Hematopoietic multipotent progenitor cell treated with erythropoietin and hydrocortisone succinate and interleukin-3 and kit ligand, for 4 days (in vitro differentiated cells): ENCODE measurements around the gene USP28.
"Not testable (repeated sequence)": the region's sequence is repeated elsewhere in the genome, so short reads cannot be mapped to it uniquely, and the experiment has no call there.

ENCODE experiments used
- DNase-seq: peaks from one replicate; pipeline ENCODE4 v3.0.0-alpha.2; 2015

Gene USP28

DNA sequence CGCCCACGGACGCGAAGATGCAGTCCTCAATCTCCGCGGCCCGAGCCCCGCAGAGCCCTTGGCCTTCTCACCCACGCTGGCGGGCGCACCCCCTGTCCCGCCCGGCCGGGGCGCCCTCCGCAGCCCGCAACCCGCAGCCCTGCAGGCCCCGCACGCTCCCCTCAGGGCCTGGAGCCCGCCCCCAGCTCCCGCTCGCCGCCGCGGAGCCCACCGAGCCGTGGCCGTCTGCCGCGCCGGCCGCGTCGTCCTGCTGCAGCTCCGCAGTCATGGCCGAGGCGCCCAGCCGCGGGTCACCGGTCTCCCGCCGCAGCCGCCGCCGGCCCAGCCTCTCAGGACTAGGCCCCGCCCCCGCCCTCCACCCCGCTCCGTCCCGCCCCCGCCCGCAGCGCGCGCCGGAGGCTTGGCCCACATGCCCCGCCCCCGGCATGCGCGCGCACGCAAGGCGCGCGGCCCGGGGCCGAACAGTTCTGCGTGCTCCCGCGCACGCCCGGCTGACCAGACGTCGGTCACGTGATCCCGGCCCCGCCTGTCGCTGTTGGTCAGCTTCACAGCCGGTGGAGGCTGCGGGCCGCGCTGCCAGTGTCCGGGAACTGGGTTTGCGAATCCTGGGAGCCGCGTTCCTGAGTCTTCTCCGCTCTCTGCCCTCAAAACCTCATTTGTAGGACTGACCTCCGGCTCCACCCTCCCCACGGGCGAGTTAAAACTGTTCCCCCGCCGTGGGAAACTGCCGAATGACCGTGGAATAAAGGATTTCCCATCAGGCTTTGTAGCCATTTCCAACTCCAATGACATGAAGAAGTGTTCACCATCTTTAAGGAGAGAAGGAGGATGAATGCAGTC is at the start of gene USP28:
USP28 (minus strand) TSS at position 339 of the 840 bp plus-strand sequence; CDS start at position 268, 71 bp downstream.
- peak; percentile 96 for DNase-seq

GRCh38 chr11:113923572-113923971 is 48.2 kb upstream of the USP28 start:
- no peak for DNase-seq

DNA sequence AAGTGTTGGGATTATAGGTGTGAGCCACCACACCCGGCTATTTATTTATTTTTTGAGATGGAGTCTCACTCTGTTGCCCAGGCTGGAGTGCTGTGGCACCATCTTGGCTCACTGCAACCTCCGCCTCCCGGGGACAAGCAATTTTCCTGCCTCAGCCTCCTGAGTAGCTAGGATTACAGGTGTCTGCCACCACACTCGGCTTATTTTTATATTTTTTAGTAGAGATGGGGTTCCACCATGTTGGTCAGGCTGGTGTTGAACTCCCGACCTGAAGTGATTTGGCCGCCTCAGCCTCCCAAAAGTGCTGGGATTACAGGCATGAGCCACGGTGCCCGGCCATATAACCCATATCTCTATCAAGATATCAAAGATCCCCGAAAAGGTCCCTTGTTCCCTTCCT is 36.1 kb upstream of the USP28 start:
- not testable (repeated sequence) for DNase-seq

DNA sequence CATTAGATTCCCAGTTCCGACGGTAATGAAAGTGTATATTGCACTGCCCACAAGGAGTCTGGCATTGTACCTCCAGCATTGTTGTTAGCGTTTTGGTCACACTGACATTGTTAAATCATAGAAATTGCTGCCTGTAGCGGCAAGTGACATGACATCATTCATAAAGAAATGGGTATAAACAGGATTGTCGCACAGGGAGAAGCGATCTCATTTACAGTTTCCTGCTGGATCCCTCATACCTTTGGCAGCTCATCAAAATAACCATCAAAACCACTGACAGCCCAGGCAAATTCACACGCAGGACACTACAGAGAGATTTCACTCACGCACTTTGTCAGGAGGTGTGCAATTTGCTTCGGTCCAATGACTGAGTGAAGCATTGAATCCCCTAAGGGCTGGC is 32.7 kb upstream of the USP28 start:
- DNase-seq, result no peak

GRCh38 chr11:113907681-113908080 is 32.3 kb upstream of the USP28 start:
- DNase-seq, result no peak

- no peak for DNase-seq
Observed at GRCh38 chr11:113907152-113907551, 31.8 kb upstream of the USP28 start.

DNA sequence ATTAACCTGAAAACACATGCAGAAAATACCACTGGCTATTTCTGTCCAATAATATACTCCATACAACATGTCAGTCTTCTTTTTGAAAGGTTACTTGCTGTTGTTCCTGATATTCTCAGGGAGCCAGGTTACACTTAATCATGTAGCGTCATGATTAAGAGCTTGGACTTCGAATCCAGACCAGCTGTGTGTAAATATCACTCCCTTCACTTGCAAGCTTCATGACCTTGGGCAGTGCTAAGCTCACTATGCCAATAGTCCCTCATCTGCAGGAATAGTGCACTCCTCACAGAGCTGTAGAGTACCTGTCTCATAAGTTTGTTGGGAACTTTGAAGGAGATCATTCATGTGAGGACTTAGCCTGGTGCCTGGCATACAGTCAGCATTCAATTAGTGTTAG is 31.1 kb upstream of the USP28 start:
- DNase-seq, result no peak

DNA sequence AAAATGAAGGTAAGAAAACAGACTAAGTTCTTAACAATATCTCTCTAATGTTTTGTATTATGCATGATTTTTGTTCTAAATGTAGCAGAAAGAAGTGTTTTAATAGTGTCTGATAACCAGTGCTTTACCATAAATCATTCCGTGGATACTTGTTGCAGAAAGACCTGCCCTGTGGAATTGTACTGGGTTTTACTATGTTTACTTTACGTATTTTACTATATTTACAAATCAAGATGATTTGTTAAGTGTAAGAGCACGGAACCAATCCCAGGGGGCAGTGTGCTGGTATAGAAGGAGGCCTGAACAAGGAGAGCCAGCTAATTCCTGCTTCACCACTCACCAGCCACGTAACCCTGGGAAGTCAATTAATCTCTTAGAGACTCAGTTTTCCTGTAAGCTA is 30.7 kb upstream of the USP28 start:
- peak; percentile 27 for DNase-seq

DNA sequence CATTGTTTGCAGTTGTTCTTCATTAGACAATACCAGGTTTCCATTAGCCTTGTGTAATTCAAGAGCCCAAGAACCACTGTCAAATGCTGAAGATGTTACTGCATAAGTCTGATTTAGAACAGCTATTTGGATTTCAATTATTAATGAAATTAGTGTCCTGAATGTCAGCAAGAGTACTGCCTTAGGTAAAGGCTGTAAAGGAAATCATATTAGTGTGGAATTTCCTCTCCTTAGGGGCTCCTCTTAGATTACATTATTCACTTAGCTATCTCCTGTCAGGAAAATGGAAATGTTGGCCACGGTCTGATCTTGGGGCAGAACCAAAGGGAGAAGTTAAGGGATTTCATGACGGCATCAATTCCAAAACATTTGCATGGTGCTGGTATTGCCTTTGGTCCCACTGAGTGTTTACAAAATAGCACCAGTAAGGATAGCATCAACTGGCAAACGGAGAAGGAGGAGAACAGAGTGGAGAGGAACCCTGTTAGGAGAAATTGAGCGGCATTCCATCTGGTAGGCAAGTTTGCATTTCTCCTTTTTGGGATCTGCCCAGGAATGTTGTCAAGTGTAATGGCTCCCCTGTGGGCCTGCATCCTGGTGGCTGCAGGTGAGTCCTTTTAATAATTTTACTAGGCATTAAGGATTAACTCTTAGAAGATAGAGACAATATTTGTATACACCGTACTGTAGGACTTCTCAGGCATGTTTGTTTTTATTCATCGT is 29.2 kb upstream of the USP28 start, which contains the start of gene HTR3B:
HTR3B (plus strand) TSS at position 418 of the 723 bp plus-strand sequence; CDS start at position 556, 138 bp downstream.
- DNase-seq, result no peak

DNA sequence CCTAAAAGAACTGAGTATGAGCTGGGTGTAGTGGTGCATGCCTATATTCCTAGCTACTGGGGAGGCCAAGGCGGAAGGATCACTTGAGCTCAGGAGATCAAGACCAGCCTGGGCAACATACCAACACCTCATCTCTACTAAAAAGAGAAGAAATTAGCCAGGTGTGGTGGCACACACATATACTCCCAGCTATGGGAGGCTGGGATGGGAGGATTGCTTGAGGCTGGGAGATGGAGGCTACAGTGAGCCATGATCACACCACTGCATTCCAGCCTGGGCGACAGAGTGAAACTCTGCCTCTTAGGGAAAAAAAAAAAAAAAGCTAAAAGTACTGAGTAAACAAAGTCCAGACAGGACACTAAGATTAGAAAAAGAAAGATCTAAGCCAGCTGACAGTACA is 25.8 kb upstream of the USP28 start:
- DNase-seq, result no peak

- DNase-seq, result peak; percentile 65
Observed at GRCh38 chr11:113896156-113896879, 20.9 kb upstream of the USP28 start.

GRCh38 chr11:113895367-113896155 is 20.2 kb upstream of the USP28 start:
- DNase-seq, result no peak

GRCh38 chr11:113894421-113894996 is 19.1 kb upstream of the USP28 start:
- no peak for DNase-seq

DNA sequence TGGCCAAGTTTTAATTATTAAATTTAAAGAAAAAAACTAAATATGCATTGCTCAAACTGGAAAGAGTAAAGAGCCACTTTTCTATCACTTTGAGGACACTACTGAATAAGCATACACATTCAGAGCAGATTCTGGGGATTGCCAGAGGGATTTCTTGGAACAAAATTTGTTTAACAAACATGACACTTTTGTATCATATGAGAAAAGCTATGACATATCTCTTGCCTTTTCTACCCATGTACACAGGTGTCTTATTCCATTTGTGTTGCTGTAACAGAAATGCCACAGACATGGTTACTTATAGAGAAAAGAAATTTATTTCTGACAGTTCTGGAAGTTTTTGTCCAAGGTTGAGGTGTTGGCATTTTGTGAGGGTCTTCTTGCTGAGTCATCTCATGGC is 13.5 kb upstream of the USP28 start:
- no peak for DNase-seq

- DNase-seq, result no peak
Observed at GRCh38 chr11:113885897-113886296, 10.5 kb upstream of the USP28 start.

DNA sequence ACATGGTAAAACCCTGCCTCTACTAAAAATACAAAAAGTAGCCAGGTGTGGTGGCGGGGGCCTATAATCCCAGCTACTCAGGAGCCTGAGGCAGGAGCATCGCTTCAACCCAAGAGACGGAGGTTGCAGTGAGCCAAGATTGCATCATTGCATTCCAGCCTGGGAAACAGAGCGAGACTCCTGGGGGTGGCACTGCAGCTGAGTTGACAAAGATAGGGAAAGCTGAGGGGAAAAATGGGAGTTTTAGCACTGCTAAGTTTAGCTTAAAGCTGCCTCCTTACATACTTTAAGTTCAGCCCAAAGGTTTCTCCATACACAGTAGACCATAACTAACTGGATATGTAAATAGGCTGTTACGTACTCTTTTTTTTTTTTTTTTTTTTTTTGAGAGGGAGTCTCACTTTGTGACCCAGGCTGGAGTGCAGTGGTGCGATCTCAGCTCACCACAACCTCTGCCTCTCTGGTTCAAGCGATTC is 9.0 kb upstream of the USP28 start:
- no peak for DNase-seq

GRCh38 chr11:113881856-113882255 is 6.5 kb upstream of the USP28 start:
- DNase-seq, result no peak

- DNase-seq, result no peak
Observed at GRCh38 chr11:113880971-113881370, 5.6 kb upstream of the USP28 start.

DNA sequence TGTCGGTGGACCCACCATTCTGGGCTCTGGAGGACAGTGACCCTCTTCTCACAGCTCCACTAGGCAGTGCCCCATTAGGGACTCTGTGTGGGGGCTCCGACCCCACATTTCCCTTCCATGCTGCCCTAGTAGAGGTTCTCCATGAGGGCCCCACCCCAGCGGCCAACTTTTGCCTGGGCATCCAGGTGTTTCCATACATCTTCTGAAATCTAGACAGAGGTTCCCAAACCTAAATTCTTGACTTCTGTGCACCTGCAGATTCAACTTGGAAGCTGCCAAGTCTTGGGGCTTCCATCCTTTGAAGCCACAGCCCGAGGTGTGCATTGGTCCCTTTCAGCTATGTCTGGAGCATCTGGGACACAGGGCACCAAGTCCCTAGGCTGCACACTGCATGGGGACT is 4.1 kb upstream of the USP28 start:
- not testable (repeated sequence) for DNase-seq

DNA sequence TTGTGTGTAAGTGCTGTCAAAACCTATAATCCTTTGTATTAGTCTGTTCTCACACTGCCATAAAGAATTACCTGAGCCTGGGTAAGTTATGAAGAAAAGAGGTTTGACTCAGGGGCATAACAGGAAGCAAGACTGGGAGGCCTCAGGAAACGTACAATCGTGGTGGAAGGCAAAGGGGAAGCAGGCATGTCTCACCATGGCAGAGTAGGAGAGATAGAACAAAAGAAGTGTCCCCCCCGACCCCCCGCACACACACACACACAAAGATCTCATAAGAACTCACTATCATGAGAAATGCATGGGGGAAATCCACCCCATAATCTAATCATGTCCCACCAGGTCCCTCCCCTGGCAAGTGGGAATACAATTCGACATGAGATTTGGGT is 2.3 kb upstream of the USP28 start:
- DNase-seq, result peak; percentile 41

GRCh38 chr11:113876798-113877669 is 1.7 kb upstream of the USP28 start:
- peak; percentile 3 for DNase-seq
